ENCODE data around the gene CDKN2A. TPM values are rescaled to one million over a fixed set of nuclear protein-coding genes. Genes with fewer than 3 reads are reported as not detected.

Gene CDKN2A
- total RNA-seq, 1 donor from 2014 or later, result 71.6 TPM

GRCh38 chr9:22041344-22041743 is 47.2 kb upstream of the CDKN2A start:
- H3K36me3 Mint-ChIP-seq (ENCODE audit: low read depth, unreplicated experiment), result no peaks in the 10 kb centered on the region
- FAIRE-seq, result no peak
- Histone ChIP-seq H4K20me1 (ENCODE audit: insufficient read depth, low read length) (no peaks in the 10 kb centered on the region), H3K27me3 (ENCODE audit: insufficient read depth, low read length) (no peaks in the 10 kb centered on the region), H3K27ac (ENCODE audit: low read depth, low read length) (peak overlapping the region; percentile 49), H3K36me3 (ENCODE audit: insufficient read depth, low read length) (no peaks in the 10 kb centered on the region), H3K9me3 (ENCODE audit: insufficient read depth, low read depth, low read length) (no peaks in the 10 kb centered on the region), H3K9ac (ENCODE audit: low read length) (peak overlapping the region; percentile 16), H3K4me3 (ENCODE audit: insufficient read depth, low read depth, low read length) (no peak overlapping the region), H3K79me2 (ENCODE audit: insufficient read depth, low read length) (no peaks in the 10 kb centered on the region), H3K4me2 (ENCODE audit: low read length) (peak overlapping the region; percentile 37), H2AFZ (ENCODE audit: low read depth, low read length) (no peak overlapping the region), H3K4me1 (ENCODE audit: insufficient read depth, low read length) (peaks cover 33% of the 10 kb centered on the region)
- H3K4me1 Mint-ChIP-seq (ENCODE audit: low read depth, unreplicated experiment), result peaks cover 53% of the 10 kb centered on the region
- peak overlapping the region; percentile 77 for H3K27ac Mint-ChIP-seq (ENCODE audit: unreplicated experiment)
- H3K4me3 Mint-ChIP-seq (ENCODE audit: unreplicated experiment), result no peak overlapping the region
- TF ChIP-seq EZH2 (IDR thresholded peaks at IDR 0.05; ENCODE audit: insufficient read depth, low read length) (no peak), CTCF (IDR thresholded peaks at IDR 0.05; ENCODE audit: insufficient read depth, low read depth, low read length) (no peak)
- DNase-seq (ENCODE audit: low read depth), result no peak
- no peaks in the 10 kb centered on the region for H3K9me3 Mint-ChIP-seq (ENCODE audit: unreplicated experiment)
- no peaks in the 10 kb centered on the region for H3K27me3 Mint-ChIP-seq (ENCODE audit: low read depth, unreplicated experiment)

- peak overlapping the region; percentile 34 for H3K9ac ChIP-seq (ENCODE audit: low read length)
- H3K9me3 ChIP-seq (ENCODE audit: insufficient read depth, low read depth, low read length), result no peaks in the 10 kb centered on the region
- Mint-ChIP-seq H3K4me1 (ENCODE audit: low read depth, unreplicated experiment) (peaks cover 56% of the 10 kb centered on the region), H3K36me3 (ENCODE audit: low read depth, unreplicated experiment) (no peaks in the 10 kb centered on the region), H3K9me3 (ENCODE audit: unreplicated experiment) (no peaks in the 10 kb centered on the region), H3K27ac (ENCODE audit: unreplicated experiment) (peak overlapping the region; percentile 77), H3K27me3 (ENCODE audit: low read depth, unreplicated experiment) (no peaks in the 10 kb centered on the region), H3K4me3 (ENCODE audit: unreplicated experiment) (no peak overlapping the region)
- FAIRE-seq (peak; percentile 87), DNase-seq (ENCODE audit: low read depth) (peak; percentile 88)
- TF ChIP-seq EZH2 (IDR thresholded peaks at IDR 0.05; ENCODE audit: insufficient read depth, low read length) (no peak), CTCF (IDR thresholded peaks at IDR 0.05; ENCODE audit: insufficient read depth, low read depth, low read length) (no peak)
- peak overlapping the region; percentile 37 for H3K4me2 ChIP-seq (ENCODE audit: low read length)
- H3K27me3 ChIP-seq (ENCODE audit: insufficient read depth, low read length), result no peaks in the 10 kb centered on the region
- peaks cover 33% of the 10 kb centered on the region for H3K4me1 ChIP-seq (ENCODE audit: insufficient read depth, low read length)
- peak overlapping the region; percentile 64 for H3K27ac ChIP-seq (ENCODE audit: low read depth, low read length)
- no peaks in the 10 kb centered on the region for H3K79me2 ChIP-seq (ENCODE audit: insufficient read depth, low read length)
- H3K4me3 ChIP-seq (ENCODE audit: insufficient read depth, low read depth, low read length), result no peak overlapping the region
- no peaks in the 10 kb centered on the region for H4K20me1 ChIP-seq (ENCODE audit: insufficient read depth, low read length)
- no peaks in the 10 kb centered on the region for H3K36me3 ChIP-seq (ENCODE audit: insufficient read depth, low read length)
- no peak overlapping the region for H2AFZ ChIP-seq (ENCODE audit: low read depth, low read length)
Measured at GRCh38 chr9:22040760-22041159, 46.6 kb upstream of the CDKN2A start.

- H3K9ac ChIP-seq (ENCODE audit: low read length), result no peak overlapping the region
Measured at GRCh38 chr9:22039258-22039657, 45.1 kb upstream of the CDKN2A start.

More at GRCh38 chr9:22039258-22039657, 45.1 kb upstream of the CDKN2A start:
- Mint-ChIP-seq H3K4me3 (ENCODE audit: unreplicated experiment) (no peak overlapping the region), H3K4me1 (ENCODE audit: low read depth, unreplicated experiment) (peaks cover 47% of the 10 kb centered on the region), H3K27ac (ENCODE audit: unreplicated experiment) (peak overlapping the region; percentile 71), H3K27me3 (ENCODE audit: low read depth, unreplicated experiment) (no peaks in the 10 kb centered on the region), H3K9me3 (ENCODE audit: unreplicated experiment) (no peaks in the 10 kb centered on the region), H3K36me3 (ENCODE audit: low read depth, unreplicated experiment) (no peaks in the 10 kb centered on the region)
- Histone ChIP-seq H3K4me1 (ENCODE audit: insufficient read depth, low read length) (peaks cover 26% of the 10 kb centered on the region), H3K36me3 (ENCODE audit: insufficient read depth, low read length) (no peaks in the 10 kb centered on the region), H3K9me3 (ENCODE audit: insufficient read depth, low read depth, low read length) (no peaks in the 10 kb centered on the region), H2AFZ (ENCODE audit: low read depth, low read length) (no peak overlapping the region), H3K4me3 (ENCODE audit: insufficient read depth, low read depth, low read length) (no peak overlapping the region), H3K79me2 (ENCODE audit: insufficient read depth, low read length) (no peaks in the 10 kb centered on the region), H4K20me1 (ENCODE audit: insufficient read depth, low read length) (no peaks in the 10 kb centered on the region), H3K27ac (ENCODE audit: low read depth, low read length) (no peak overlapping the region), H3K4me2 (ENCODE audit: low read length) (no peak overlapping the region), H3K27me3 (ENCODE audit: insufficient read depth, low read length) (no peaks in the 10 kb centered on the region)
- no peak for FAIRE-seq
- no peak for TF ChIP-seq CTCF (IDR thresholded peaks at IDR 0.05; ENCODE audit: insufficient read depth, low read depth, low read length)
- no peak for TF ChIP-seq EZH2 (IDR thresholded peaks at IDR 0.05; ENCODE audit: insufficient read depth, low read length)
- DNase-seq (ENCODE audit: low read depth), result no peak
